Stomach (tissue), 4 donors: ENCODE data around the gene ENTPD8.

Source experiments
- CTCF ChIP-seq, 7 experiments: fragments of 450-650 bp in 4 of 7; fragments of 200-600 bp in 3 of 7; sonication (generic) in 3 of 7; IDR thresholded peaks; one replicate each; pipeline ENCODE4 v1.5.1; 2016 to 2019; ENCODE audit warnings: antibody characterized with exemption in 7 of 7, control low read depth in 2 of 7, mild to moderate bottlenecking in 1 of 7
- EP300 ChIP-seq: sonication (generic); formaldehyde crosslinking; IDR thresholded peaks from one replicate; pipeline ENCODE4 v1.6.1; 2017; ENCODE audit warnings: antibody characterized with exemption
- POLR2A ChIP-seq, 4 donors: fragments of 450-650 bp; IDR thresholded peaks; one replicate each; pipeline ENCODE4 v1.6.1; 2016; ENCODE audit warnings: antibody characterized with exemption in 4 of 4, control low read depth in 2 of 4, mild to moderate bottlenecking in 1 of 4, moderate library complexity in 1 of 4
- POLR2AphosphoS5 ChIP-seq, 3 donors: sonication (generic); formaldehyde crosslinking; IDR thresholded peaks; one replicate each; pipeline ENCODE4 v1.6.1; 2016; ENCODE audit warnings: antibody characterized with exemption in 3 of 3

- TF ChIP-seq CTCF (IDR thresholded peaks at IDR 0.05): no peak
- TF ChIP-seq POLR2AphosphoS5 (IDR thresholded peaks at IDR 0.05): no peak
- TF ChIP-seq EP300: no peak
- TF ChIP-seq POLR2A (IDR thresholded peaks at IDR 0.05): no peak
Measured at GRCh38 chr9:137415451-137415850, 25.7 kb downstream of the ENTPD8 start.
